NCI-H187 (cell line): ENCODE data around the gene MYO10.

ENCODE experiments used
- DNase-seq, 2 experiments: peaks; one replicate each; lab custom pipeline; 2025; lab: John Stamatoyannopoulos, UW

Gene MYO10

DNA sequence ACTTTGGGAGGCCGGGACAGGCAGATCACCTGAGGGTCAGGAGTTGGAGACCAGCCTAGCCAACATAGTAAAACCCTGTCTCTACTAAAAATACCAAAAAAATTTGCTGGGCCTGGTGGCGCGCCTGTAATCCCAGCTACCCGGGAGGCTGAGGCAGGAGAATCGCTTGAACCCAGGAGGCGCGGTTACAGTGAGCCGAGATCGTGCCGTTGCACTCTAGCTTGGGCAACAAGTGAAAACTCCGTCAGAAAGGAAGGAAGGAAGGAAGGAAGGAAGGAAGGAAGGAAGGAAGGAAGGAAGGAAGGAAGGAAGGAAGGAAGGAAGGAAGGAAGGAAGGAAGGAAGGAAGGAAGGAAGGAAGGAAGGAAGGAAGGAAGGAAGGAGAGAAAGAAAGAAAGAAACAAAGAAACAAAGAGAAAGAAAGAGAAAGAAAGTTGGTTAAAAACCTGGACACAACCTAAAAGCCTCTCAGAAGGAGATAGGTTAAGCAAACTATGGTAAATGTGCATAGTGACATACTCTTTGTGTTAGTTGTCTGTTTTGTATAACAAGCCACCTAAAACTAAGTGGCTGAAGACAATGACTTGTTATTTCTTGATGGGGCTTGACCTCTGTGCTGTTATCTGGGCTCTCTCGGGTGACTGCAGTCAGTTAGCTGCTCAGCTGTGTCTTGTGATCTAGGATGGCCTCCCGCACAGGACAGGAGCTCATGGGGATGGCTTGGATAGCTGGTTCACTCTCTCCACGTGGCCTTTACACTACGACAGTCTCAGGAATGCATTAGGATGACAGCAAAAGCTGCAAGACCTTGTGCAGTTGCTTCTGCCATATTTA lies 8.0 kb upstream of the MYO10 start:
- no peak for DNase-seq

- no peak for DNase-seq
Measured at GRCh38 chr5:16937503-16938161, 1.5 kb upstream of the MYO10 start.

- peak in 1 of 2 experiments; percentile 35 for DNase-seq
Measured at GRCh38 chr5:16936989-16937438, 926 bp upstream of the MYO10 start.

GRCh38 chr5:16935231-16936149 lies 598 bp downstream of the MYO10 start:
- peak; percentile 61 to 67 for DNase-seq

- no peak for DNase-seq
Measured at GRCh38 chr5:16934677-16935153, 1.4 kb downstream of the MYO10 start.

DNA sequence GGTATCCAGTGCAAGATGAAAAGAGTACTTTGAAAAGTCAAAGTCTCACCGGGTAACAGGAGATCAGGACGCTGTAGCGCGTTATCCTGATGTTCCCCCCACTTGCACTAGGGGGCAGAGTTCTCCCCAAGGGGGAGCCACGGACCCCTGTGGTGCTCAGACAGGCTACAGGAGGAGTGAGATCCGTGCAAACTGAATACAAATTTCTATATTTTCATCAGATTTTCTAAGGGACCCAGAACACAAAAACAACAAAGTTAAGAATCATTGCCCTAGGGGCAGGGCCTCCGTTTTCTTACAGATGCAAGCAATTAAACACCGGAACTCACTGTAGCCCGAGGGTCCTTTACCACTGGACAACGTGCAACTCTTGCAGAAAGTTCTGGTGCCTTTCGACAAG lies 2.0 kb downstream of the MYO10 start:
- DNase-seq, result peak in 1 of 2 experiments; percentile 13

DNA sequence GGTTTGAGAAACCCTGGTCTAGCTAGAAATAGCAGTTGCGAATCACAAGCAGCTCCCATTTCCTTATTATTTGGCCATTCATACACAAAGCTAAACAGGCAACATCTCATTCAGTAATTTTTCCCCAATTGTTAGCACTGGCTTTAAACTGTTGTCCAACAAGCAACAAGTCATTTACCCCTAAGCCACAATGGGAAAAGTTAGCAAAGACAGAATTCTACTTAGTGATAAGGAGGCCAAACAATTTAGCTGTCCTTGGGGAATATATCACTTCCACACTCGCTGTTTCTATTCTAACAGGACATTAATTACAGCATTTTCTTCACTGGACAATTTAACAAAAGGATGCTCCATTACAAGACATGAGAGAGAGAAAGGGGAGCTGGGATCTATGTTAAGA lies 2.8 kb downstream of the MYO10 start:
- DNase-seq, result no peak

DNA sequence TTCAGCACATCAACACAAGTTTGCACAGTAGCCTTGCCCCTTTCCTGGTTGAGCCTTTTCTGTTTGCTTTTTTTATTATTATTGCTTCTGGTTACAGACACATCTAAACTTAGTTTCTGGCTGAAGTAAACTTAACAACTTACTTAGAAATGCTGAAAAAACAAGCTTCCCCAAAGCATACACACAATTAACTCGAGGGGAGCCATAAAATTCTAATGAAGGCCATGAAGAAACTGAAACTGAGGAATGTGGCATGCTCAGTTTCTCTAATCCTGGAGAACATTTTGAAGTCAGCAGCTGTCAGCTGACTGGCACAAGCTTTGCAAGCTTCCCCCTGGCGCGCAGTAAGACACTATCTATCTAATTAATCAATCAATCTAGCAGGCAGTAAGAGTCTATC lies 3.7 kb downstream of the MYO10 start:
- no peak for DNase-seq

DNA sequence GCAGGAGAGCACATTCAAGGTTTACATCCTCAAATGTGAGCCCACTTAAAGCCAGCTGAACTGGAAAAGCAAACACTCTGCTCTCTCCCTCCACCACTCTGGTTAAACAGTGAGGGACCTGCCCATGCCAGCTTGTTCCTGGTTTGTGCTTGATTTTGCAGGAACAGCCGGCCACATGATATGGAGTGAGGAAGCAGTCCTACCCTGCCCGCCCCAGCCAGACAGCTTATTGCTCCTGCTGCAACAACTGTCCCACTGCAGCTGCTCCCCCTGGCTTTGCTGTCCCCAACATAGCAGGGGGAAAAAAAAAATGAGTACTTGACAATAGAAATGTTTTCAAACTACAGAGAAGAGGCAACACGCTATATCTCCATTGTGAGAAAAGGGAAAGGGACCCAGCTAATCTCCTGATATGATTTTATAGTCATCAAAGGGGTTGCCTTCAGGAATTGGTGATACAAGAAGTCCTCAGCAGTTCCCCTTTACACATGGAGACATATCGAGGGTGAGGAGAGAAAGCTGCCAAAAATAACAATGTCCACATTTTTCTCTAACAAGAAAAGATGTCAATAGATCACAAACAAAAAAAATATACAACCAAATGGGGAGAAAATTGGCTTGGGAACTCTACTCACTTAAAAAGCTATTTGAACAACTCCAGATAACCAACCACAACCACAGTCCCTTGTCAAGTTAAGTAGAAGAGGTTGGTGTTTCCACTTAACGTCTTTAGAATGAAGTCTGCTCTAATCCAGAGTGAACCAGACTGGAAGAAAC lies 4.6 kb downstream of the MYO10 start:
- DNase-seq, result peak; percentile 40 to 86

DNA sequence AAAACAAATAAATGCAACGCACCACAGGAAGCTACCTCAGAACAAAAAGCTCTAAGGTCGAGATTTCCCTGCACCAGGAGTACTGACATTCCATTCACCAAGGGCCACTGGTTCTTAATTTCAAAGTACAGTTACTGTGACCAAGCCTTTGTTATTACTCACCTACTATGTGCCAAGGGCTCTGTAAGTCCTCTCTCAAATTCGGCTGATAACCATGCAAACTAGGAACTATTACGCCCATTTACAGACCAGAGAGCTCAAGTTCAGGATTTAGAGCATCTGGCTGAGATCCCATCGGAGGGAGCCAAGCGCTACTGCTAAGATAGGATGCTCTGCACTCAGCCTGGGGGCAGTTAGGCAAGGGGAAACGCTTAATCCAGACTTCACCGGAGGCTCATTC lies 5.6 kb downstream of the MYO10 start:
- no peak for DNase-seq

DNA sequence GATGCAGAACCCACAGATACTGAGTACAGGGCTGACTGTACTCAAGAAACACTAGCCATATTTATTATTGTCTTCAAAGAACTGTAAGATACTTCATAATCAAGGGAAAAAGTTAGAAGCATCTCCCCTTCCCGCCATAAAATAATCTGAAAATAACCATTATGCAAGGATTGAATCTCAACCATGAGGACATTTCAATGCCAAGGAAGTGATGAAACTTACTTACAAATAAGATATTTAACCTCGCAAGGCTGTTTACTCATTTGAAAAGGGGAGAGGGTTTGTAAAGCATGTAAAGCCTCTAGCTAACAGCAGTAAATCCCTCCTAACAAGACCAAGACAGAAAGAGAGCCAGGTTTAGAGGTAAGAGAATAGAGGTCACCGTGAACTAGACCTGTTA lies 6.3 kb downstream of the MYO10 start:
- DNase-seq, result no peak

DNA sequence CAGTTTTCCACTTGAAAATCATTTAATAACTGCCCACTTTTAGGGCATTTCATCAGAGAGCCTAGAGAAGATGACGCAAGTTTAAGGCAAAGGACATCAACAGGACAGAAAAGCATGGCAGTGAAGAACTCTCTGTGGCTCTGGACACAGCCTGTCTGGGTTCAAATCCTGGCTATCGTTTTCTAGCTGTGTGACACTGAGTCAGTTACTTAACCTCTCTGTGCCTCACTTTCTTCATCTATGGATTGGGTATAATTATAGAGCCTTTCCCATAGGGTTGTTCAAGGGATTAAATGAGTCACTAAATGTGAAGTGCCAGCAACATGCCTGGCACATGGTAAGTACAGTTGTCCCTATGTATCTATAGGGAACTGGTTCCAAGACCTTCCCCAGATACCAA lies 6.7 kb downstream of the MYO10 start:
- DNase-seq, result no peak

DNA sequence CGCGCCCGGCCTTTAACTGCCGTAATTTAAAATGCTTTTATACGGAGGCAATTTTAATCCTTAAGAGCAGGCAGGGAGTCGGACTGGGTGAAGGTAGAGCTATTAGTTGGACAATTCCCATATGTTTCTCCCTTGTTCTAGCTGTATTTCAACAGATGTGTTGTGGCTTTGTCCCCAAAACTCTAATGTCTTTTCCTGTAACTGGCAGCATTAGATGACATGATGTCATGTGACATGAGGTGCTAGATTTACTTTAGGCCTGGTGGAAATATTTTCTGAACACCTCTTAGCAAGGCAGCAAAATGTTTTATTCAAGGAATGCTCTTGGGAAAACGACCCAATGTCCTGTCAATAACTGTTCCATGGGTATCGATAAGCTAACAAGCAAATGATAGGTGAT lies 8.5 kb downstream of the MYO10 start:
- no peak for DNase-seq

DNA sequence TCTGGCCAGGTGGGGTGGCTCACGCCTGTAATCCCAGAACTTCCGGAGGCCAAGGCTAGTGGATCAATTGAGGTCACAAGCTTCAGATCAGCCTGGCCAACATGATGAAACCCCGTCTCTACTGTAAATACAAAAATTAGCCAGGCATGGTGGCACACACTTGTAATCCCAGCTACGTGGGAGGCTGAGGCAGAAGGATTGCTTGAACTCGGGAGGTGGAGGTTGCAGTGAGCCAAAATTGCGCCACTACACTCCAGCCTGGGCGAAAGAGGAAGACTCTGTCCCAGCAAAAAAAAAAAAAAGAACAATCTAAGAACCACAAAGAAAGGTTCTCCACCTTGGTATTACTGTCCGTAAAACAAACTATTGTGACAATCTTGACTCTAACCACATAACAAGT lies 9.7 kb downstream of the MYO10 start:
- DNase-seq, result no peak

- no peak for DNase-seq
Measured at GRCh38 chr5:16924206-16924605, 11.9 kb downstream of the MYO10 start.

DNA sequence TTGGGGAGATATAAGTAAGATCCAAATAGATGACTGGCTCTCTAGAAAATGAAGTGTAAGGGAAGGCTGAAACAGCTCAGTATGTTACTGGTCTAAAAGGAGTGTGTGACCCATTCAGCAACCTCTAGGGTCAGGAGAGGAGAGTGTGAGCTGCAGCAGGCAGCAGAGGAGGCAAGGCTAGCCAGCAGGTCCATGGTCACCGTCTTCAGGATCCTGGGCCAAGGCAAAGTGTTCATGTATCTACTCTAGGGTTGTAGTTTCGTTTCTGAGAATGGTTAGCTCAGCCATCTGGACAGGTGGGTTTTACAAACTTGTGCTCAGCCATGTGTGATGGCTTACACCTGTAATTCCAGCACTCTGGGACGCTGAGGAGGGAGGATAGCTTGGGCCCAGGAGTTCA lies 13.7 kb downstream of the MYO10 start:
- DNase-seq, result no peak

DNA sequence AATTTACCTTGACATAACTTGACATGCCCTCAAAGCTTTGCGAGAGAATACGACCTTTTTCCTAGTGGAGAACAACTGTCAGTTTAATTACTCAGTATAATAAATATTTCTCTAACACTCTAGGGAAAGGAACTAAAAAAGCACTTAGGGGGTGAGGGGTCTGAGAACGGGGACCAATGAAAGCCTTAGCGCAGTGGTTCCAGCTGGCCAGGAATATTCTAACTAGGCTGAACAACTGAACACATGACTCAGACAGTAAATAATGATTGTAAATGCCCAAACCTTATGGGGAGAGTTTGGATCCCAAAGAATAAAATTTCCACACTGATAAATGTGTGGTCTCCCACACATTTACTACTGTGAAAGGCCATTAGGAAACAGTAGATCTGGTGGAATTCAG lies 14.9 kb downstream of the MYO10 start:
- no peak for DNase-seq

GRCh38 chr5:16920109-16920816 lies 15.8 kb downstream of the MYO10 start:
- DNase-seq, result no peak

DNA sequence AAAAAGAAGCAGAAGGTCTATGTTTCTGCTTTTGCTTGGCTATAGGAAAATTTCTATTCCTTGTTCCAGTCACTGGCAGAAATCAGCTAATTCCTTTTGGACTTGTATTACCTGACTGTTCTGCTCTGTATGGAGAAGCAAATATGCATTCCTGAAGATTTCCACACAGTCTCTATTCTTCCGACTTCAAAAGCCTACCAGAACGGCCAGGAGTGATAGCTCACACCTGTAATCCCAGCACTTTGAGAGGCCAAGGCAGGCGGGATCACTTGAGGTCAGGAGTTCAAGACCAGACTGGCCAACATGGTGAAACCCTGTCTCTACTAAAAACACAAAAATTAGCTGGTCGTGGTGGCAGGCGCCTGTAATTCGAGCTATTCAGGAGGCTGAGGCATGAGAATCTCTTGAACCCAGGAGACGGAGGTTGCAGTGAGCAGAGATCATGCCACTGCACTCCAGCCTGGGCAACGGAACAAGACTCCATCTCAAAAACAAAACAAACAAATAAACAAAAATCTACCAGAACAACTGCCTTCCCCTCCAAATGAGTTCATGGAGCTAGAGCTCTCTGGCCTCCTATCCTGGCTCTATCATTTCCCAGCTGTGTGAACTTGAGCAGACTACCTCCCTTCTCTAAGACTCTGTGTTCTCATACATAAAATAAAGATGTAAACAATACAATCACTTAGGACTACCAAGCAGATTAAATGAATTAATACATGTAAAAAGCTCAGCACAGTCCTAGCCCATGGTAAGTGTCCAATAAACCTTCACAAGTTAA lies 17.0 kb downstream of the MYO10 start:
- DNase-seq, result no peak

DNA sequence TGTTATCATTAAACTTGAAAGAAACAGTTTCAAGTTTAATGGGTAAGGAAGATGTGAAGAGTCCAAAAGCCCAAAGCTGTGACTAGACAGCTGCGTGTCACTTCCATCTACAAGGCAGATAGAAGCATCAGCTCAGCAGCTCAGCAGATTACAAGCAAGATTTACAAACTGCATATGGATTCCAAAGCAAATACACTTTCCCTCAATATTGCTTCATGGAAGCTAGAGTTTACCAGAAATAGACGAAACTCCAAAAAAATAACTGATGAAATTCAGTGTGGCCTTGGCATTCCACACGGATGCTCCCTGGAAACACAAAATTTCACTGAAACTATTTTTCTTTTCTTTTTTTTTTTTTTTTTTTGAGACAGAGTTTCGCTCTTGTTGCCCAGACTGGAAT lies 17.9 kb downstream of the MYO10 start:
- no peak for DNase-seq
